Activated naive CD4-positive, alpha-beta T cell treated with anti-CD3 and anti-CD28 coated beads, Interleukin-2, amount 50 U/mL, for 16 hours (primary cell): ENCODE results near the gene MAP7D2.
A peak's percentile ranks its signal among the peaks of the same experiment; 100 is the strongest.

Experiments
- DNase-seq: peaks from one replicate; pipeline ENCODE4 v3.0.0-alpha.2; 2020

MAP7D2 gene

DNA sequence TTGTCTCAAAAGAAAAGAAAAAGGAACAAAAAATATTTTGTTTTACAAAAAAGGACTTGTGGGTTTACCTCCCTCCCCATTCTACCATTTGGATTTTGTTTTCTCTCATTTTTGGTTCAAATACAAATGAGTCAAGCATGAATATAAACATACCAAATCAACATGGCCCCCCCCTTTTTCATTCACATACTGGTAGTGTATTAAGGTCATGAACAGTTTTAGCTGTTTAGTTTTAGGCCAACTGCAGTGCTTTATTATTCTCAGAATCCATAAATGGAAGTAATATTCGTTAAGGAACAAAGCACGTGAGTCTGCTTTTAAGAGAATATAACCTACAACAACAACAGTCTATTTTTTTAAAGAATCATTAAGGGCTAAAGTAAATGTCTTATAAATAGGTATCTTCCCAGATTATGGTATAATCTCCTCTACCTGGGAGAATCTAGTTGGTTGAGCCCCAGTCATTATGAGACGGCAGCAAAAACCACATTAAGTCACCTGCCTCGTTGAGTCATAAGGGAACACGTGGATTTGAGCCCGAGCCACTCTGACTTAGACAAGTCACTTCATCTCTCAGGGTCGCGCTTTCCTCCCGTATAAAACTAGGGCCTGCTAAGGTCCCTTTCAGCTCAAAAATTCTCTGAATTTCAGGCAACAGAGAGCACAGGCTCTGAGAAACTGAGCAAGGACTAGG, 152.5 kb downstream of the MAP7D2 start:
- DNase-seq: peak; percentile 34

DNA sequence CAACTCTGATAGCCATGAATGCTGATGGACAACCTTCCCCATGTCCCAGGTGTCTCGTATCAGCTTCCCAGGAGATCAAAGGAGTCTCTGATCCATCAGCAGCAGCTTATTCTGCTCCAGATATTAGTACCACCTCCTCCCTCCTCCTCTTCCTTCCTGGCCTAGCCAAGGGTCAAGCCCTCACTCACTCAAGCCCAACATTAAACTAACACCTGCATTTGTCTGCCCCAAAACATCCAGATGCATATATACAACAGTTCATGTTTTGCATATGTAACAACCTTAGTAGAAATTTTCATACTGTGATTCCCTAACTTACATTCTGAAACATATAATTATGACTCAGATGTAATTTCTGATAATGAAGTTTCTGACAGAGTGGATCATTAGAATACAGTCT, 155.8 kb downstream of the MAP7D2 start:
- DNase-seq: no peak

DNA sequence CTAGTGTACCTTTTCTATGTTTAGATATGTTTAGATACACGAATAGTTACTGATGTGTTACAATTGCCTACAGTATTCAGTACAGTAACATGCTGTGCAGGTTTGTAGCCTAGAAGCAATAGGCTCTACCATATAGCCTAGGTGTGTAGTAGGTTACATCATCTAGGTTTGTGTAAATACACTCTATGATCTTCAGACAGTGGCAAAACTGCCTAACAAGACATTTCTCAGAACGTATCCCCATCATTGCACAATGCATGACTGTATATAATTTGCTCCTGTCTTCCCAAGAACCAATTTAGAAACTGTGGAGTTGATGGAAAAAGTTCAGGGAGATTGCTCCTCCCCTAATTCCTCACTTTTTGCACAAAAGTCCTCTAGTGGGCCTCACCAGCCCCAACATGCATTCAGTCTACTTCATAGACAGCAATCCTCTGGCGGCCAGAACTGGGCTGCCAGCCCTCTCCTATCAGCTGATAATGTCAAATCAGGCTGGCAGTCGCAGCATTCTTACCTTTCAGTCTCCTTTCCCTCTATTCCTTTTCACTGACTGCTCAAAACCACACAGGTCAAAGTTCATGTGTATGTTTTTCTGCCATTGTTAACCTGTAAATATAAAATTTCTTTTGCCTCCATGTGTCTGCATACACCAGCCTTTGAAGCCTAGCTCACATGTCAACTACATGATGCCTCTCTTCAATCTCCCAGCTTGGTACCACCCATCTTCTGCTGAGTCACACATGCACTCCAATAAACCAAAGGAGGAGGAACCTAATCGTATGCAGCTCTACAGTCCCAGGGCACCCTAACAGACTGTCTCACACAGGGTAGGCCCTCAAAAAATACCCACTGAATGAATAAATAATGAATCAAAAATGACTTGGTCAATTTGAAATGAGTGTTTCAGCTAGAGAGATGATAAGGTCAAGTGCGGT, 157.9 kb downstream of the MAP7D2 start:
- no peak for DNase-seq

DNA sequence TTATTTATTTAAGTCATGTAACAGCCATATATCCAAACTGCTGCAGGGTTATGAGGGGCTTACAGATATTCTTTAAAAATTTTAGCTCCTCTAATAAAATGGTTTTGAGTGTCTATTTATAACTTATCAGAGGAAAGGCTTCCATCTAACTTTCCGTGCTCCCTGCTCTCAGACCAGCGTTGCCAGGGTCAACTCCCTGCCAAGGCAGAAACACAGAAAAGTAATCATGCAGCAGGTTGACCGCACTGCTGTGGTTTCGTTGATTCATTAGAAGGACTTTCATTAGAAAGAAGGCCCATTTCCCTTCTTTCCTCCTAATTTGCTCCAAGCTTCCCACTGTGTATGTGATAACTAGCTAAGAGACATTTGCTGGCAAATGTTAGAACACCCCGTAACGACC, 159.8 kb downstream of the MAP7D2 start:
- DNase-seq: no peak
